ENCODE measurements around the gene RASGEF1C.

DNA sequence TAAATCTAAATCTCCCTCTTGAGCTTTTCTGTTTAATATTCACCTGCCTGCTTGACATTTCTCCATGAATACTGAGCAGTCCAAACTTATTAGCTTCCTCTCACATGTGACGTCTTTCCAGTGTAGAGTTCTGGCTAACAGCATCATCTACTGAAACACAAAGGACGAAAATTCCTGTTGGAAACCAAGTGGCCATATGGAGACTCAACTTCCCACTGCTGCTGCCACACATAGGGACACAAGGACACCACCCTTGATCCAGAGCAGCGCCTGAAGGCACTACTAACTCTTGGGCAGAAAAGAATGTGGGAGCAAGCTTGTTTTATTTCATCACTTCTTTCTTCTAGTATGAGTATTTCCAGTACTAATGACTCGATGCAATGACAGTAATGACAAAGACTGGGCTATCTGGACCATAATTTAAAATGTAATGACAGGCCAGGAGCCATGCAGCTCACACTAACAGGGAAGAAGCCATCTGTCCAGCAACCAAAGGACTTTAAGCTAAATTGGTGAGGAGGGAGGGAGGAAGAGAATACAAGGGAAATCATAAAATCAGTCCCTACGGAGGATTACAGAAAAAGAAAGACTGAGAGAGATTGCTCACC is 156.7 kb downstream of the RASGEF1C start:
- TF ChIP-seq YY1 (IDR thresholded peaks at IDR 0.05; ENCODE audit: insufficient read depth, insufficient read length) (no peak), ZNF274 (IDR thresholded peaks at IDR 0.05; ENCODE audit: low read depth, low read length) (no peak), SUZ12 (IDR thresholded peaks at IDR 0.05; ENCODE audit: extremely low read depth, insufficient read depth, insufficient read length) (no peak)

Data from NT2/D1 (cell line).